Smooth muscle cell of the coronary artery (primary cell): ENCODE measurements around the gene SCGB2B2. TPM values are rescaled to one million over a fixed set of nuclear protein-coding genes. Genes with fewer than 3 reads are reported as not detected.

ENCODE experiments used
- total RNA-seq: library from RNA; depleted of rRNA; stranded (reverse); fragments of >200 nt; gene quantifications from 2 replicates; pipeline ENCODE4 v1.2.3, GENCODE V29; 2014; ENCODE audit warnings: low replicate concordance

SCGB2B2 gene
- total RNA-seq: under 0.01 TPM in 1 of 2 replicates, not detected in the other

GRCh38 chr19:34676697-34677385 is at the start of gene SCGB2B2:
TSS of gene SCGB2B2 (minus strand) at chr19:34677159. CDS start at chr19:34594563, 82,596 bp downstream.

GRCh38 chr19:34677386-34678084 is 576 bp upstream of the SCGB2B2 start, which contains the start of gene ZNF302:
TSS of gene ZNF302 (plus strand) at chr19:34677678. CDS start at chr19:34678805, 1,127 bp downstream.

Other genes with a start within 250 kb of the SCGB2B2 start
- 115 and 121 TPM in 2 replicates for gene UBA2, start 248.8 kb downstream of the SCGB2B2 start, total RNA-seq
- 52.2 and 91.4 TPM in 2 replicates for gene WTIP, start 195.4 kb downstream of the SCGB2B2 start, total RNA-seq
- 12.1 and 12.6 TPM in 2 replicates for gene ZNF302, start 519 bp upstream of the SCGB2B2 start, total RNA-seq
- gene ZNF181, start 57.1 kb upstream of the SCGB2B2 start, total RNA-seq: 11.6 and 13.1 TPM in 2 replicates
- gene ZNF599, start 96.1 kb upstream of the SCGB2B2 start, total RNA-seq: 3.7 and 4.4 TPM in 2 replicates
- 2.6 and 2.8 TPM in 2 replicates for gene ZNF30, start 249.7 kb upstream of the SCGB2B2 start, total RNA-seq